Esophagus muscularis mucosa (tissue), 3 donors: ENCODE data around the gene PRPF4.

ENCODE experiments used
- CTCF ChIP-seq, 3 experiments: fragments of 200-600 bp in 2 of 3; fragments of 450-650 bp in 1 of 3; sonication (generic) in 2 of 3; IDR thresholded peaks; one replicate each; pipeline ENCODE4 v1.5.1; 2017 to 2019; ENCODE audit warnings: antibody characterized with exemption in 3 of 3, mild to moderate bottlenecking in 2 of 3, moderate library complexity in 1 of 3
- EP300 ChIP-seq: sonication (generic); formaldehyde crosslinking; IDR thresholded peaks from one replicate; pipeline ENCODE4 v1.6.1; 2017; ENCODE audit warnings: antibody characterized with exemption

DNA sequence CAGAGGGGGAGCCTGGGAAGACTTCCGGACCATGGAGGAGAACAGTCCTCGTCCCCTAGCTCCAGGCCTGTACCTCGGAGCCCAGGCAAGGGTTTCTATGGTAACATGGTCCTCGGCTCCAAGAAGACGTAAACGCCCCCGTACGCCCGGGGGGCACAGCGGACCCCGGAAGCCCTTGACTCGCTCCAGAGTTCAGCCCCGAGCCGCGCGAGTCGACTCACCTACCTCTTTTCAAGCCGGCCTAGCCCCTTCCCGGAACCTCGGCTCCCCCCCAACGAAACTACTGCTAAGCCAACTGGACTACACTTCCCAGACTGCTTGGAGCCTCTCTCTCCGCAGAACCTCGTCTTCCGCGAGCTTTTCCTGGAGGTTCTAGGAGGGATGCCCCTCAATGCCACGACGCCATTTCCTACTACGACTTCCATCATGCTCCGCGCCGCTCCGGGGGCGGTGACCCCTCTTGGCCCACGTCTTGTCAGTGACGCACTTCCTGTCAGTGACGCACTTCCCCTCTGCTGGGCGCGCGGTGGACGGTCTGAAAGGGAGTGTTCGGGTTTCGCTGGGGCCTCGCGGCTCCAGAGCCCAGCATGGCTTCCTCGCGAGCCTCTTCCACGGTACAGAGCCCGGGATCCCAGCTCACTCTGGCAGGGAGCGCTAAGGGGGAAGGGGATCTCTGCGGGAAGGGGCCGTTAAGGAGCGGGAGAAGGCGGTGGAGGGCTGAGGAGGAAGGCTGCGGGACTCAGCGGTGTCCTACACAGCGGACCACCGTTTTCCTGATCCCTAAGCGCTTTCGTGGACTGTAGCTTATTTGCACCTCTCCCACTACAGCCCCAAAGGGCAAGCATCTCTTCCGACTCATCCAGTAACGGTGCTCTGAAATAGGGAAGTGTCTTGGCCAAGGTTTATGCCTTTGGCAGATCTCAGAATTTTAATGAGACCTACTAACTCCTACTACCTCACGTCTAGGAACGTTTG lies at the start of gene PRPF4, which contains the start of gene CDC26:
- peak in 1 of 3 experiments; percentile 4 for TF ChIP-seq CTCF (IDR thresholded peaks at IDR 0.05)
- no peak for TF ChIP-seq EP300
